Neural cell (in vitro differentiated cells): ENCODE data around the gene NOC3L. TPM values are rescaled to one million over a fixed set of nuclear protein-coding genes. Genes with fewer than 3 reads are reported as not detected.

ENCODE experiments used
- H2AFZ ChIP-seq: fragments of 200-600, 300-800 bp; sonication (generic), shearing (Covaris generic); 2 replicates; pipeline ENCODE4 v1.6.0; 2014; ENCODE audit warnings: low read depth, mild to moderate bottlenecking, antibody characterized with exemption, low read length, moderate library complexity
- H3F3A ChIP-seq: fragments of 200-600 bp; shearing (Covaris generic); 2 replicates; pipeline ENCODE4 v1.6.1; 2016; ENCODE audit warnings: mild to moderate bottlenecking, moderate library complexity, mixed read lengths, antibody characterized with exemption, low read length; ENCODE audit not compliant: insufficient read depth, poor library complexity, severe bottlenecking
- H3K27ac ChIP-seq: fragments of 200-600, 300-800 bp; sonication (generic), shearing (Covaris generic); 2 replicates; pipeline ENCODE4 v1.5.1; 2014; ENCODE audit warnings: mild to moderate bottlenecking, low read length, moderate library complexity
- H3K27me3 ChIP-seq: fragments of 300-800, 200-600 bp; sonication (generic), shearing (Covaris generic); 2 replicates; pipeline ENCODE4 v1.6.0; 2014; ENCODE audit warnings: mild to moderate bottlenecking, low read depth, low read length, moderate library complexity; ENCODE audit not compliant: insufficient read depth
- H3K36me3 ChIP-seq: fragments of 300-800, 200-600 bp; sonication (generic), shearing (Covaris generic); 2 replicates; pipeline ENCODE4 v1.5.1; 2014; ENCODE audit warnings: mild to moderate bottlenecking, antibody characterized with exemption, low read length, moderate library complexity; ENCODE audit not compliant: insufficient read depth
- H3K4me2 ChIP-seq: fragments of 300-800, 200-600 bp; sonication (generic), shearing (Covaris generic); 2 replicates; pipeline ENCODE4 v1.6.0; 2014; ENCODE audit warnings: mild to moderate bottlenecking, low read length
- H3K4me3 ChIP-seq: fragments of 300-800, 200-600 bp; sonication (generic), shearing (Covaris generic); 2 replicates; pipeline ENCODE4 v1.5.1; 2014; ENCODE audit warnings: mild to moderate bottlenecking, low read length, moderate library complexity
- H3K79me2 ChIP-seq: fragments of 200-600 bp; shearing (Covaris generic); replicated peaks from 2 replicates; pipeline ENCODE4 v1.6.0; 2014; ENCODE audit warnings: mild to moderate bottlenecking, low read length, moderate library complexity; ENCODE audit not compliant: insufficient read depth
- H3K9ac ChIP-seq: fragments of 300-800, 200-600 bp; sonication (generic), shearing (Covaris generic); 2 replicates; pipeline ENCODE4 v1.6.1; 2016; ENCODE audit warnings: mild to moderate bottlenecking, low read length, mixed read lengths
- H3K9me2 ChIP-seq: fragments of 200-600 bp; shearing (Covaris generic); 2 replicates; pipeline ENCODE4 v1.6.1; 2016; ENCODE audit warnings: mild to moderate bottlenecking, low read length, mixed read lengths; ENCODE audit not compliant: insufficient read depth
- H3K9me3 ChIP-seq: fragments of 200-600, 300-800 bp; sonication (generic), shearing (Covaris generic); 2 replicates; pipeline ENCODE4 v1.6.1; 2016; ENCODE audit warnings: mild to moderate bottlenecking, mixed run types, low read length, moderate library complexity, mixed read lengths
- H4K20me1 ChIP-seq: fragments of 200-600 bp; shearing (Covaris generic); 2 replicates; pipeline ENCODE4 v1.6.1; 2016; ENCODE audit warnings: mild to moderate bottlenecking, mixed run types; ENCODE audit not compliant: insufficient read depth
- EP300 ChIP-seq: fragments of 450-650 bp; conservative IDR thresholded peaks from 2 replicates; pipeline ENCODE4 v1.6.1; 2014; ENCODE audit warnings: antibody characterized with exemption, mild to moderate bottlenecking, moderate library complexity; ENCODE audit not compliant: poor library complexity, severe bottlenecking
- EZH2 ChIP-seq: fragments of 200-600, 300-800 bp; shearing (Covaris generic), sonication (generic); IDR thresholded peaks from 2 replicates; pipeline ENCODE4 v1.6.1; 2014; ENCODE audit warnings: antibody characterized with exemption, low read length, borderline replicate concordance, mild to moderate bottlenecking; ENCODE audit not compliant: insufficient read depth, poor library complexity, severe bottlenecking
- MXI1 ChIP-seq: fragments of 450-650 bp; conservative IDR thresholded peaks from 2 replicates; pipeline ENCODE4 v1.6.1; 2014; ENCODE audit warnings: antibody characterized with exemption, mild to moderate bottlenecking; ENCODE audit not compliant: poor library complexity, severe bottlenecking
- POLR2AphosphoS5 ChIP-seq: IDR thresholded peaks from 2 replicates; pipeline ENCODE4 v1.6.1; 2012
- RAD21 ChIP-seq: fragments of 450-650 bp; conservative IDR thresholded peaks from 2 replicates; pipeline ENCODE4 v1.6.1; 2014; ENCODE audit warnings: antibody characterized with exemption, mild to moderate bottlenecking, moderate library complexity
- SMC3 ChIP-seq: fragments of 450-650 bp; conservative IDR thresholded peaks from 2 replicates; pipeline ENCODE4 v1.6.1; 2014; ENCODE audit warnings: antibody characterized with exemption, mild to moderate bottlenecking, moderate library complexity; ENCODE audit not compliant: poor library complexity
- TAF1 ChIP-seq: IDR thresholded peaks from 2 replicates; pipeline ENCODE4 v1.6.1; 2012; ENCODE audit warnings: low read depth
- polyA plus RNA-seq: library from polyadenylated mRNA; depleted of rRNA; stranded (reverse); fragments of >200 nt; gene quantifications from 2 replicates; pipeline ENCODE4 v1.2.3, GENCODE V29; 2014
- TF ChIP-seq, protein P1 (sequence below): IDR thresholded peaks from 2 replicates; pipeline ENCODE4 v1.6.1; 2012; ENCODE audit warnings: borderline replicate concordance
- TF ChIP-seq, protein P2 (sequence below): fragments of 450-650 bp; IDR thresholded peaks from 2 replicates; pipeline ENCODE4 v1.5.1; 2014; ENCODE audit warnings: antibody characterized with exemption, mild to moderate bottlenecking, moderate library complexity; ENCODE audit not compliant: poor library complexity, severe bottlenecking

Gene NOC3L
- polyA plus RNA-seq, 1 donor from 2014 or later: 8.3 TPM

DNA sequence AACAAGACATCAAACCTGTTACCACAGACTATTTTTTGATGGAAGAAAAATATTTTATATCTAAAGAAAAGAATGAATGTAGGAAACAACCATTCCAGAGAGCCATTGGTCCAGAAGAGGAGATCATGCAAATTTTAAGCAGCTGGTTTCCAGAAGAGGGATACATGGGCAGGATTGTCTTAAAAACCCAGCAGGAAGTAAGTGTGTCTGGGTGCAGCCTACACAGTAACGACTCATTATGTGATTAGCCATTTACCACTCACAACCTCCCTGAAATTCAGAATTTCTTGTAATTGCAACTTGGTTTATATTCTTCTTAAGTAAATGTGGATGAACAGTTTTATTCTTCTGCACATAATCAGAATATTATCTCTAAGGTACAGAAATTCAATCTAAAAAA lies 46.2 kb downstream of the NOC3L start:
- Histone ChIP-seq H3F3A (no peaks in the 10 kb centered on the region), H3K9me3 (no peaks in the 10 kb centered on the region), H2AFZ (no peak overlapping the region), H3K9me2 (no peaks in the 10 kb centered on the region), H3K27me3 (no peaks in the 10 kb centered on the region), H3K4me2 (no peak overlapping the region), H3K27ac (no peak overlapping the region), H4K20me1 (no peaks in the 10 kb centered on the region), H3K9ac (no peak overlapping the region), H3K79me2 (no peaks in the 10 kb centered on the region), H3K36me3 (no peaks in the 10 kb centered on the region), H3K4me3 (no peak overlapping the region)
- TF ChIP-seq EP300: no peak
- no peak for TF ChIP-seq SMC3
- TF ChIP-seq, protein P1, sequence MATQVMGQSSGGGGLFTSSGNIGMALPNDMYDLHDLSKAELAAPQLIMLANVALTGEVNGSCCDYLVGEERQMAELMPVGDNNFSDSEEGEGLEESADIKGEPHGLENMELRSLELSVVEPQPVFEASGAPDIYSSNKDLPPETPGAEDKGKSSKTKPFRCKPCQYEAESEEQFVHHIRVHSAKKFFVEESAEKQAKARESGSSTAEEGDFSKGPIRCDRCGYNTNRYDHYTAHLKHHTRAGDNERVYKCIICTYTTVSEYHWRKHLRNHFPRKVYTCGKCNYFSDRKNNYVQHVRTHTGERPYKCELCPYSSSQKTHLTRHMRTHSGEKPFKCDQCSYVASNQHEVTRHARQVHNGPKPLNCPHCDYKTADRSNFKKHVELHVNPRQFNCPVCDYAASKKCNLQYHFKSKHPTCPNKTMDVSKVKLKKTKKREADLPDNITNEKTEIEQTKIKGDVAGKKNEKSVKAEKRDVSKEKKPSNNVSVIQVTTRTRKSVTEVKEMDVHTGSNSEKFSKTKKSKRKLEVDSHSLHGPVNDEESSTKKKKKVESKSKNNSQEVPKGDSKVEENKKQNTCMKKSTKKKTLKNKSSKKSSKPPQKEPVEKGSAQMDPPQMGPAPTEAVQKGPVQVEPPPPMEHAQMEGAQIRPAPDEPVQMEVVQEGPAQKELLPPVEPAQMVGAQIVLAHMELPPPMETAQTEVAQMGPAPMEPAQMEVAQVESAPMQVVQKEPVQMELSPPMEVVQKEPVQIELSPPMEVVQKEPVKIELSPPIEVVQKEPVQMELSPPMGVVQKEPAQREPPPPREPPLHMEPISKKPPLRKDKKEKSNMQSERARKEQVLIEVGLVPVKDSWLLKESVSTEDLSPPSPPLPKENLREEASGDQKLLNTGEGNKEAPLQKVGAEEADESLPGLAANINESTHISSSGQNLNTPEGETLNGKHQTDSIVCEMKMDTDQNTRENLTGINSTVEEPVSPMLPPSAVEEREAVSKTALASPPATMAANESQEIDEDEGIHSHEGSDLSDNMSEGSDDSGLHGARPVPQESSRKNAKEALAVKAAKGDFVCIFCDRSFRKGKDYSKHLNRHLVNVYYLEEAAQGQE: no peak
- no peak for TF ChIP-seq POLR2AphosphoS5
- TF ChIP-seq MXI1: no peak
- TF ChIP-seq EZH2: no peak
- TF ChIP-seq RAD21: no peak
- no peak for TF ChIP-seq TAF1
- TF ChIP-seq, protein P2, sequence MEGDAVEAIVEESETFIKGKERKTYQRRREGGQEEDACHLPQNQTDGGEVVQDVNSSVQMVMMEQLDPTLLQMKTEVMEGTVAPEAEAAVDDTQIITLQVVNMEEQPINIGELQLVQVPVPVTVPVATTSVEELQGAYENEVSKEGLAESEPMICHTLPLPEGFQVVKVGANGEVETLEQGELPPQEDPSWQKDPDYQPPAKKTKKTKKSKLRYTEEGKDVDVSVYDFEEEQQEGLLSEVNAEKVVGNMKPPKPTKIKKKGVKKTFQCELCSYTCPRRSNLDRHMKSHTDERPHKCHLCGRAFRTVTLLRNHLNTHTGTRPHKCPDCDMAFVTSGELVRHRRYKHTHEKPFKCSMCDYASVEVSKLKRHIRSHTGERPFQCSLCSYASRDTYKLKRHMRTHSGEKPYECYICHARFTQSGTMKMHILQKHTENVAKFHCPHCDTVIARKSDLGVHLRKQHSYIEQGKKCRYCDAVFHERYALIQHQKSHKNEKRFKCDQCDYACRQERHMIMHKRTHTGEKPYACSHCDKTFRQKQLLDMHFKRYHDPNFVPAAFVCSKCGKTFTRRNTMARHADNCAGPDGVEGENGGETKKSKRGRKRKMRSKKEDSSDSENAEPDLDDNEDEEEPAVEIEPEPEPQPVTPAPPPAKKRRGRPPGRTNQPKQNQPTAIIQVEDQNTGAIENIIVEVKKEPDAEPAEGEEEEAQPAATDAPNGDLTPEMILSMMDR: no peak

DNA sequence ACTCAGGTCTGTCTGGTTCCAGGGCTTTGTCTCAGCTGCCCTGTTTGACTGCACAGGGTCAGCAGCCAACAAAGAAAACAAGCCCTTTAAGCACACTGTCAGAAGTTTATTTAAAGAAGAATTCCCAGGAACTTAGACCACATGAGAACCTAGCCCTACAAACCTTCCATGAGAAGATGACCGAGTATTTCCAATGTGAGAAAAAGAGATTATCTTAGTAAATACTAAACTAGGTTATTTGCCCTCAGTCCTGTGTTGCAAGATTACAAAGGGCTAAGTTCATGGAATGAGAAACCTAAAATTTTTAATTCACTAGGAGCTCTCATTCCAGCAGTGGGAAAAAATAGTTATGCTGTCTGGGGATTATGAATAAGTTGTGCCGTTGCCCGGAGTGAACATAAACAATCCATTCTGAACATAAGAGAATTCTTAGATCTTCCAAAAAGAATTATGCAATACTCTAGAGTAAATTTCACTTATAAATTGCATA lies 46.7 kb downstream of the NOC3L start:
- Histone ChIP-seq H3K79me2 (no peaks in the 10 kb centered on the region), H4K20me1 (no peaks in the 10 kb centered on the region), H3K4me3 (no peak overlapping the region), H3K27ac (no peak overlapping the region), H3F3A (no peaks in the 10 kb centered on the region), H3K36me3 (no peaks in the 10 kb centered on the region), H3K9me2 (no peaks in the 10 kb centered on the region), H3K9ac (no peak overlapping the region), H3K4me2 (no peak overlapping the region), H3K27me3 (no peaks in the 10 kb centered on the region), H2AFZ (no peak overlapping the region), H3K9me3 (no peaks in the 10 kb centered on the region)
- TF ChIP-seq TAF1 (no peak), SMC3 (no peak), POLR2AphosphoS5 (no peak), RAD21 (no peak), EP300 (no peak), MXI1 (no peak), EZH2 (no peak)
- TF ChIP-seq, protein P1: no peak
- TF ChIP-seq, protein P2: no peak
